Measurements from ENCODE around the gene CROCC2. TPM values are rescaled to one million over a fixed set of nuclear protein-coding genes. Genes with fewer than 3 reads are reported as not detected.

The CROCC2 gene
- total and polyA plus RNA-seq, 10 of the 15 experiments (the other 5 are each of a cell fraction or from before 2014, with no cell fraction given): not detected

DNA sequence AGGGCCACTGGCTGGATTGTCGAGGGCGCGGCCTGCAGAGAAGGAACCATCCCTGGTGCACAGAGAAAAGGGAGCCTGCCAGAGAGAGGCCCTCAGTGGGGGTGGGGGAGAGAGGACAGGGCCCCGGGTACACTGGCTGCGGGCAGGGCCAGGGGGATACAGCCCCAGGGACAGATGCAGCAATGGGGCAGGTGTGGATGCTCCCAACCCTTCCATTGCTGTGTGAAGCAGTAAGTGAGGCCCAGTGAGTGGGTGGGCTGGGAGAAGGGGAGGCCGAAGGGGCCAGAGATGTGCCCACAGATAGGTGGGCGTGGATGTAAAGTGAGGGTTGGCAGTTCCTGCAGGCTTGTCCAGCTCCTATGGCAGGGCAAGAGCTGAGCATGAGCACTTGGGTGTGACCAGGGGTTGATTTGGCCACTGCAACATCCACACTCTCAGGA, 30.1 kb upstream of the CROCC2 start (continued):
- TF ChIP-seq, protein P1, sequence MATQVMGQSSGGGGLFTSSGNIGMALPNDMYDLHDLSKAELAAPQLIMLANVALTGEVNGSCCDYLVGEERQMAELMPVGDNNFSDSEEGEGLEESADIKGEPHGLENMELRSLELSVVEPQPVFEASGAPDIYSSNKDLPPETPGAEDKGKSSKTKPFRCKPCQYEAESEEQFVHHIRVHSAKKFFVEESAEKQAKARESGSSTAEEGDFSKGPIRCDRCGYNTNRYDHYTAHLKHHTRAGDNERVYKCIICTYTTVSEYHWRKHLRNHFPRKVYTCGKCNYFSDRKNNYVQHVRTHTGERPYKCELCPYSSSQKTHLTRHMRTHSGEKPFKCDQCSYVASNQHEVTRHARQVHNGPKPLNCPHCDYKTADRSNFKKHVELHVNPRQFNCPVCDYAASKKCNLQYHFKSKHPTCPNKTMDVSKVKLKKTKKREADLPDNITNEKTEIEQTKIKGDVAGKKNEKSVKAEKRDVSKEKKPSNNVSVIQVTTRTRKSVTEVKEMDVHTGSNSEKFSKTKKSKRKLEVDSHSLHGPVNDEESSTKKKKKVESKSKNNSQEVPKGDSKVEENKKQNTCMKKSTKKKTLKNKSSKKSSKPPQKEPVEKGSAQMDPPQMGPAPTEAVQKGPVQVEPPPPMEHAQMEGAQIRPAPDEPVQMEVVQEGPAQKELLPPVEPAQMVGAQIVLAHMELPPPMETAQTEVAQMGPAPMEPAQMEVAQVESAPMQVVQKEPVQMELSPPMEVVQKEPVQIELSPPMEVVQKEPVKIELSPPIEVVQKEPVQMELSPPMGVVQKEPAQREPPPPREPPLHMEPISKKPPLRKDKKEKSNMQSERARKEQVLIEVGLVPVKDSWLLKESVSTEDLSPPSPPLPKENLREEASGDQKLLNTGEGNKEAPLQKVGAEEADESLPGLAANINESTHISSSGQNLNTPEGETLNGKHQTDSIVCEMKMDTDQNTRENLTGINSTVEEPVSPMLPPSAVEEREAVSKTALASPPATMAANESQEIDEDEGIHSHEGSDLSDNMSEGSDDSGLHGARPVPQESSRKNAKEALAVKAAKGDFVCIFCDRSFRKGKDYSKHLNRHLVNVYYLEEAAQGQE (IDR thresholded peaks at IDR 0.05; ENCODE audit: low read depth, low read length): no peak
- TF ChIP-seq SMAD1 (IDR thresholded peaks at IDR 0.05; ENCODE audit: low read depth, partially characterized antibody): no peak

DNA sequence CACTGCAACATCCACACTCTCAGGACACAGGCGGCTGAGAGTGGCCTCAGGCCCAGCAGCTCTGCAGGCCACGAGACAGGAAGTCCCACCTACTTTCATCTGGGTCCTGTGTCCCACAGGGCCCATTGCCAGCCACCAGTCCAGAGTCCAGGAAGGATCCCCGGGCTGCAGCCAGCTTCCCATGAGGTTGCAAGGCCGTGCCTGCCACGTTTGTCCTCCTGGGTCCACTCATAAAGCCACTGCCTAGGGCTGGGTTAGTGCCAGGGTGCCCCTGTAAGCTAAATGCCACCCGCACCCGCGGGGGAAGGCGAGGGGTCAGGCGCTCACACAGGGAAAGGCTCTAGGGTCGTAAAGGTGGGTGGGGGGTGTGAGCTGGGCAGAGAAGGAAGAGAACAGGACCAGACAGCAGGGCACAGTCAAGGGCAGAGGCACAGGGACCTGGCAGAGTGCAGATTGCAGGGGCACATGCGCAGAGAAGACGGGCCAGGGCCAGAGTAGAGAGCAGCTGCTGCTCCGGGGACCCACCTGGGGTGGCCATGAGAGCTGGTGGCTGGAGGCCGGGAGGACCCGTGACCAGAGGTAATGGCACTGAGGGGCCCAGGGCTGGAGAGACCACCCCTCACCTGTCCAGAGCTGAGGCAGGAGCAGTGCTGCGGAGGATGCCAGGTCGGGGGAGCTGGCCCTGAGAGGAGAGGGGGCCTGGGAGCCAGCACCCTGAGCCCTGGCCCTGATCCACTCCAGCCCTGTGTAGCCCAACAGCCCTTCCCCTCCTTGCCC, 29.5 kb upstream of the CROCC2 start:
- H3K4me1 ChIP-seq (ENCODE audit: control insufficient read depth, insufficient read depth, low read length): no peaks in the 10 kb centered on the region
- H3K4me2 ChIP-seq (ENCODE audit: control insufficient read depth, insufficient read depth): no peak overlapping the region
- no TSS peak for BruUV-seq (replicated peaks)
- DNase-seq (ENCODE audit: low read depth, low spot score) (no peak), ATAC-seq (no peak), FAIRE-seq (no peak)
- RAD21 ChIA-PET (ENCODE audit: unreplicated experiment): interaction anchor here (0.6 kb wide), 1 partner anchor 134 kb away, joined by 3 read pairs; no protein-coding TSS in a partner anchor
- no peaks in the 10 kb centered on the region for H3K79me2 ChIP-seq (ENCODE audit: control insufficient read depth, insufficient read depth, low read length)
- SMC1A ChIA-PET (ENCODE audit: uncharacterized antibody, unreplicated experiment): no interaction called here
- no peak overlapping the region for H3K4me3 ChIP-seq
- H3K36me3 ChIP-seq (ENCODE audit: control insufficient read depth in 2 of 2, insufficient read depth in 2 of 2, low read length in 1 of 2): no peaks in the 10 kb centered on the region
- intact Hi-C loops (cut with micrococcal nuclease; ENCODE audit: unreplicated experiment): no loop called here
- POLR2A ChIA-PET: no interaction called here
- H2AFZ ChIP-seq (ENCODE audit: control insufficient read depth, low read depth, low read length): no peak overlapping the region
- H3K9me3 ChIP-seq (replicated peaks; ENCODE audit: control insufficient read depth, insufficient read depth, low read length): no peaks in the 10 kb centered on the region
- 18% methylated on average over 16 of the region's 18 CpGs for WGBS (ENCODE audit: insufficient coverage, insufficient replicate concordance, low lambda C conversion rate, missing lambda C conversion rate)
- no peak overlapping the region for H3K27ac ChIP-seq (ENCODE audit: control insufficient read depth, insufficient read depth)
- no peak overlapping the region for H3K9ac ChIP-seq (ENCODE audit: control insufficient read depth, insufficient read depth, low read length)
- no peaks in the 10 kb centered on the region; a peak in 1 of 4 replicates for H3K27me3 ChIP-seq (replicated peaks in 1 of 2; ENCODE audit: control insufficient read depth in 2 of 2, insufficient read depth in 2 of 2, low read length in 1 of 2)
- TF ChIP-seq, protein P2, sequence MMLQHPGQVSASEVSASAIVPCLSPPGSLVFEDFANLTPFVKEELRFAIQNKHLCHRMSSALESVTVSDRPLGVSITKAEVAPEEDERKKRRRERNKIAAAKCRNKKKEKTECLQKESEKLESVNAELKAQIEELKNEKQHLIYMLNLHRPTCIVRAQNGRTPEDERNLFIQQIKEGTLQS (IDR thresholded peaks at IDR 0.05; ENCODE audit: borderline replicate concordance, extremely low read depth, low read depth, low read length): no peak
- TF ChIP-seq SPI1 (IDR thresholded peaks at IDR 0.05; ENCODE audit: borderline replicate concordance, insufficient read depth, low read depth, low read length) (no peak), NFYB (IDR thresholded peaks at IDR 0.05; ENCODE audit: insufficient read depth, low read depth, low read length) (no peak)
- CTCF ChIA-PET: no interaction called here
- no peaks in the 10 kb centered on the region for H4K20me1 ChIP-seq (ENCODE audit: control insufficient read depth, insufficient read depth)
- in situ Hi-C loops (cut with MboI): no loop called here

Data from GM12878 (cell line).